Endometrial microvascular endothelial cells (primary cell): ENCODE data around the gene P2RX3. TPM values are rescaled to one million over a fixed set of nuclear protein-coding genes. Genes with fewer than 3 reads are reported as not detected.

Experiments
- in situ Hi-C: cut with HindIII; loops from 2 replicates; pipeline ENCODE4 v1.10.0; 2017; ENCODE audit warnings: low sequenced_read_pairs, low pct_unique_long_range_greater_than_20kb; ENCODE audit errors: inconsistent ontology term
- total RNA-seq: library from RNA; depleted of rRNA; stranded (reverse); fragments of >200 nt; gene quantifications from one replicate; pipeline ENCODE4 v1.2.3, GENCODE V29; 2015; ENCODE audit errors: inconsistent ontology term

P2RX3 gene
- total RNA-seq, 1 donor from 2014 or later, result not detected

DNA sequence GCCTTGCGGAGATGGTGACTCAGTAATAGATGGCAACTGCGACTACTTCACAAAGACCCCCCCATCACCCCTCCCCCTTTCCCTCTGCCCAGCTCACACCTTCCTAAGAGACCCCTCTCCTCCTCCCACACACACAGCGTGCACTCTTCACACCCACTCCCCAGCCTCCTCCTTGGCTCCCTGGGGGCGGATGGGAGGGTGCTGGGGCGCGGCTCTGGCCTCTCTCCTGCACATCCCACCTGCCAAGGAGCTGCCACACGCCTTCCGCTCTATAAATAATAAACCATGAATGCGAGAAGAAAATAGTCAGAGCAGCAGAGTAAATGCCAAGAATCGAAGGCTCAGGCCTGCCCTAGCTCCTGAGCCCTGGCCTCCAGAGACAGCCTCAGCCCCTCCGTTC is 4.5 kb downstream of the P2RX3 start:
- in situ Hi-C loops, result no loop called here

DNA sequence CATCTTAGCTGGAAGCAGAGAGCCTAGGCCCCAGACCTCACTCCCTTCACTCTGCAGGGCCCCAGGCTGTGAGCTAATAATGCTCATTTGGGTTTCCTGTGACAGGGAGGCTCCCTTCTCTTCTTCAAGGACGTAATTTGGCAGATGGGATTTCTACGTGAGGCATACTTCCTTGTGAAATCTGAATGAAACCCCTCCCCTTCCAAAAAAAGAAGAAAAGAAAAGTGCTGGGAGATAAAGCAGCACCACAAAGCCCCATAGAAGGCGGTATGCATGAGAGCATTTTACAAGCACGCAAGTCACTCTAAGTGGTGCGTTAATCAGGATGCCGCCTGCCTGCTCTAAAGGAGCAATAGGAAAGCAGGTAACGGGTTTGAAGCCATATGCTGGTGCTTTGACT is 5.7 kb downstream of the P2RX3 start:
- in situ Hi-C loops, result no loop called here

GRCh38 chr11:57344826-57345225 is 6.7 kb downstream of the P2RX3 start:
- in situ Hi-C loops, result no loop called here

- in situ Hi-C loops, result no loop called here
Measured at GRCh38 chr11:57345555-57346211, 7.5 kb downstream of the P2RX3 start.

DNA sequence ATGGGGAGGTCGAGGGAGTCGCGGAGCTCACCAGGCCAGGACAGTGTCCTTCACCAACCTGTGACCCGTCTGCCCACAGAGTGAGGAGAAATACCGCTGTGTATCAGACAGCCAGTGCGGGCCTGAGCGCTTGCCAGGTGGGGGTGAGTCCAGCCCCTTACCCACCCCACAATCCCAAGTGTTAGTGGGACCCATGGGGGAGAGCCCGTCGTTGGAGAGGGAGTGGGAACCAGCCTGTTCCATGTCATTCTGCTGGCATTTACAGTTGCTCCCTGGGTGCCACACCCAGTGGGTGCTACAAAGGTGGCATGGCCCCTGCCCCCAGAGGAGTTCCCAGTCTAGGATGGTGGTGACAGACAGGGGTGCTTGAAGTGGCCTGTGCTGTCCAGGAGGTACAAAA is 9.2 kb downstream of the P2RX3 start:
- in situ Hi-C loops, result no loop called here

DNA sequence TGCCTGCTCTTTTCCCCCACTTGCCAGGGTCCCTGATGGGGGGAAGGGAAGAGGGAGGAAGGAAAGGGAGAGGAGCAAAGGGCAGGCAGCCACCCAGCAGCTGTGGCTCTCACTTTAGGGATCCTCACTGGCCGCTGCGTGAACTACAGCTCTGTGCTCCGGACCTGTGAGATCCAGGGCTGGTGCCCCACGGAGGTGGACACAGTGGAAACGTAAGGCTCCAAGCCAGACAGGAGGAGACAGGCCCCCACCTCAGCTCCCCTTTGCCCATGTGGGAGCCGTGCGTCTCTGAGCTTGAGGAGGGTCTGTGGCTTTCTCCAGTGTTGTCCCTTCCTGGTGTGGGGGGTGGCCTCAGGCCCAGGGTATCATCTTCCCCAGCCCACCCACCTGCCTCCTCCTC is 9.9 kb downstream of the P2RX3 start:
- in situ Hi-C loops, result no loop called here

- in situ Hi-C loops, result no loop called here
Measured at GRCh38 chr11:57348636-57349313, 10.6 kb downstream of the P2RX3 start.

DNA sequence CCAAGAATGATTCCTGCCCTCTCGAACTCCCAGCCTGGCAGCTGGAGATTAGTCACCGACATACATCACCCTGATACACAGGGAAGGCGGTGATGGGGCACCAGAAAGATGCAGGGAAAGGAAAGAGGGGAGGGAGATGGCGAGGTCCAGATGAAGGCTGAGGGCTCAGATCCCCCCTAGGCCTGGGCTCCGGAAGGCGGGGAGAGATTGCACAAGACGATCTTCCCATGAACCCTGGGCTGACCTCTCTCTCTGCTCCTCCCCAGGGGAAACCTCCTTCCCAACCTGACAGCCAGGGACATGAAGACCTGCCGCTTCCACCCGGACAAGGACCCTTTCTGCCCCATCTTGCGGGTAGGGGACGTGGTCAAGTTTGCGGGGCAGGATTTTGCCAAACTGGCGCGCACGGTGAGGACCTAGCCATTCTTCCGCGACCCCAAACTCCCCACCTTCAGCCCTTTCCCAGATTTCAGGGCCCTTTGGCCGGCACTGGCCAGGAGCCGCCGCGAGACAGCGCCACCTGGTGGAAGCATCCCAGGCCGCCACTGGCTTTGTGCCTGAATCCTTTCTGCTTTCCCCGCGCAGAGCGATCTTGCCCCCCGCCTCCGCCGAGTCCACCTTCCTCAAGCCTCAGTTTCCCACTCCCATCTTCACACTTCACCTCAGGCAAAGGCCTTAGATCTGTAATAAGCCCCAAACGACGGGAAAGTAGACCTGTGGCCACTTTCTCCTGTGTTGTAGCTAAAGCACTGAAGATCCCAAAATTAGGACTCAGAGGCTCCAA is 11.5 kb downstream of the P2RX3 start:
- in situ Hi-C loops, result no loop called here

DNA sequence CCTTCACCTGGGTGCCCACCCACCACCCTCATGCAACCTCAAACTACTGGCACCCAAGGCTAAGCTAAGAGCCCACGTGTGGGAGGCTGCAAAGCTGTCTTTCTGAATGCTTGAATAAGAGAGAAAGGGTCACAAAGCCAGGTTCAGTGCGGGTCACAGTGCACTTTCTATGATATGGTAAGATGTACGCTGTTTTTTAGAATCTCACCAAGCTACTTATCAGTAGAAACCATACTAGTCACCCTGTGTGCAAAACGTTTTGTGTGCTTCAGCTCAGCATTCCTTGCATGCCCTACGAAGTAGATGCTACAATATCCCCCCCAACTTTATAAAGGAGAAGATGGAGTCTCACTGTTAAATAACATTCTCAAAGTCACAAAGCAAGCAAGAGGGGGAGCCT is 14.9 kb downstream of the P2RX3 start:
- in situ Hi-C loops, result no loop called here

DNA sequence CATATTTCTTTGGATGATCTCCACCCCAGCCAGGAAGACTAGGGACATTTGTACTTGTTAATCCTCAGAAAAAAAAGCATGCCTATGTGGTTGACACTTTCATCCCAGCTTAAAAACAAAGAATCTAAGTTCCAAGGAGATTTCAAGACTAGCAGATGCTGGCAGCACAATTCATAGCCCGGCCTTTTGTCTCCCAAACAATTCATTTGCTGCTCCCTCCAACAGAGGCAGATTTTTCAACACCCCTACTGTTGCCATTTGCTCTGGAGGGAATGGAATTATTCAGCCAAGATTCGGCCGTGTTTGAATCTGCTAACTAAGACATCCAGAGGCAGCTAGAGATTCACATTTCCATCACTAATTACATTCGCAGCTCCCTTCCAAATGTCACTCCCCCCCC is 15.3 kb downstream of the P2RX3 start:
- in situ Hi-C loops, result no loop called here

DNA sequence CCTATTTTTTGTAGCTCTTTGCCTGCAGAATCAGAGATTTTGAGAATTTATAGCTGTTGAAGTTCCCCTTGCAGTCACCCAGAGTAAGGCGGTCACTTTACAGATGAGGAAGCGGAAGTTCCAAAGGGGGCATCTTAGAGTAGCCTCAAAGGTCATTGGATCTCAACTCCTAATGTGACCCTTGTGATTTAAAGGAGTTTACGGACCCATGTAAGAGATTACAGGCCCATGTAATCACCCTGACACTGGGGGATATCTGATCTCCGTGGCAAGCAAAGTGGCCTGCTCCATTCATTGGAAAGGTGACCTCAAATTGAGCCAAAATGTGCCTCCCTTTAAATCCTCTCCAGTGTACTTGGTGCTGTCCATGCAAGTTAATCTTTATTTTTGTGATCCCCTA is 15.7 kb downstream of the P2RX3 start:
- in situ Hi-C loops, result no loop called here

DNA sequence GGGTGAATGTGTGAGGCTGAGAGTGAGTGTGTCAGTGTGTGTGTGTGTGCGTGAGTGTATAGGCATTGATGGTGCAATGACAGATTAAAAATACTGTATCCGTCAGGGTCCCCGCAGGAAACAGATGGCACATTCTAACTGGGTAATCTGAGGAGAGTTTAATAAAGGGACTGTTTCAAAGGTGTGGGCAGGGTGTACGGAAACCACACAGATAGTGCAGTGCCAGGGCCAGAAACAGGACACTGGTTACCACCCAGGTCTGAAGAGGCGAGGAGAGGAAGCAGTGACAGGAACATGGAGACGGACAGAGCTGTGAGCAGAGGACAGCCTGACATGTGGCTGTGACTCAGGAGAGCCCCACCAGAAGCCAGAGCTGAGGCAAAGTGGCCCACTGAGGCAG is 16.5 kb downstream of the P2RX3 start:
- in situ Hi-C loops, result no loop called here

DNA sequence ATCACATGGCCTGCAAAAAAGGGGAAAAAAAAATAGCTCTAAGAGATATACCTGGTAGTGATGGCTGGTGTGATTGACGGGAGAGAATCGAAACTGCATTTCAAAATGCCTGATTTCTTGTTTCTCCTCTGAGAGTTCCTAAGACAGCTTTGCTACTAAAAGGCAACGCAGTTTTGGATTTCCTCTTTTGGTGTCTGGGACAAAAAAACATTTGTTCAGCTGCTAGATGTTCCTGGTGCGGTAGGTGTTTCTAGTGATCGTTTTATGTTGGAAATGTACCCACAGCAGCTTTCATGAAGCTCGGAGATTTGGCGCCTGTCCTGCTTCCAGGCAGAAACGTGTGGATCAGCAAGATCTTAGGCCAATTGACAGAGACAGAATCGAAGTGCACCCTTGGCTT is 18.1 kb downstream of the P2RX3 start:
- in situ Hi-C loops, result no loop called here

DNA sequence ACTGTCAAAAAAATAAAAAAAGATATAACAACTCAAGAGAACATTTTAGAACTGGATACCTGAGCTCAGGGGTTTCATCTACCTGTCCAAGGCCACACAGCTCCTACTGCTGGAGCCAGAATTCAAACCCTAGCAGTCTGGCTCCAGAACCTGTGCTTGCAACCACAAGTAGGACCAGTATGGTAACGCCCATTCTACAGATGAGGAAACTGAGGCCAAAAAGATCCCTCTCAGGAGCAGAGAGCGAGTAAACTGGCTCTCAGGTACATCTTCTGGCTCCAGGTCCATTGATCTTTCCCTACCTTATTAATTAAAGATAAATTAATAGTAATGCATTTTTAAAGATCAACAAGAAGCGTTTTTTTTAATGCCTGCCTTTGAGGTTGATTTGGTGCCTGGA is 19.2 kb downstream of the P2RX3 start:
- in situ Hi-C loops, result no loop called here

GRCh38 chr11:57357856-57358255 is 19.7 kb downstream of the P2RX3 start:
- in situ Hi-C loops, result no loop called here

GRCh38 chr11:57358543-57358961 is 20.4 kb downstream of the P2RX3 start:
- in situ Hi-C loops, result no loop called here

DNA sequence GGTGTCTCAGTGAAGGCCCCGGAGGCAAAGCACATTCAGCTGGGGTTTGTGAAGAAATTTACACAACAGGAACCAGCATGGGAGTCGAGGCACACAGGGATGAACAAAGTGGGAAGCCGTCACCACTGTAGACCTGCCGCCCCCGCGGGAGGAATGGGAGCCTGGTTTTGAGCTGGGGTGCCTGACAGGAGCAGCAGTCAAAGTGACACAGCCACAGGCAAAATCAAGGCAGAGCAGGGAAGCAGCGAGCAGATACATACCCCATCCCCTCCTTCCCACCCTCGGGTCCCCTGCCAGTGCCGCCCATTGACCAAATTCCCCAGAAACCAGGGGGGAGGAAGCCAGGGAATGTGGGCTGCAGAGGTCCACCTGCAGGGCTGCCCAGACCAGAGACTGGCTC is 20.8 kb downstream of the P2RX3 start:
- in situ Hi-C loops, result no loop called here

GRCh38 chr11:57359396-57359795 is 21.2 kb downstream of the P2RX3 start:
- in situ Hi-C loops, result no loop called here

GRCh38 chr11:57359896-57360690 is 21.9 kb downstream of the P2RX3 start:
- in situ Hi-C loops, result no loop called here
